ENCODE data around the gene KLHL20.
"Not testable (repeated sequence)": the region's sequence is repeated elsewhere in the genome, so short reads cannot be mapped to it uniquely, and the experiment has no call there.

KLHL20 gene

GRCh38 chr1:173753830-173754229 is 39.0 kb downstream of the KLHL20 start:
- no peak for DNase-seq

- no peak for DNase-seq
These were observed 42.9 kb downstream of the KLHL20 start for GRCh38 chr1:173757666-173758065.

- DNase-seq = no peak
These were observed 43.3 kb downstream of the KLHL20 start for GRCh38 chr1:173758110-173758509.

GRCh38 chr1:173758980-173759379 is 44.2 kb downstream of the KLHL20 start:
- DNase-seq = no peak

GRCh38 chr1:173764331-173764730 is 49.5 kb downstream of the KLHL20 start:
- DNase-seq = not testable (repeated sequence)

- DNase-seq = no peak
These were observed 53.4 kb downstream of the KLHL20 start for GRCh38 chr1:173768206-173768605.

GRCh38 chr1:173768827-173769226 is 54.0 kb downstream of the KLHL20 start:
- no peak for DNase-seq

- not testable (repeated sequence) for DNase-seq
These were observed 55.5 kb downstream of the KLHL20 start for GRCh38 chr1:173770330-173770729.

GRCh38 chr1:173771560-173771959 is 56.8 kb downstream of the KLHL20 start:
- no peak for DNase-seq

- no peak for DNase-seq
These were observed 60.9 kb downstream of the KLHL20 start for GRCh38 chr1:173775578-173776226.

GRCh38 chr1:173779936-173780335 is 65.2 kb downstream of the KLHL20 start:
- no peak for DNase-seq

- DNase-seq = no peak
These were observed 70.2 kb downstream of the KLHL20 start for GRCh38 chr1:173784997-173785396.

- DNase-seq = no peak
These were observed 75.1 kb downstream of the KLHL20 start for GRCh38 chr1:173789841-173790240.

- no peak for DNase-seq
These were observed 83.3 kb downstream of the KLHL20 start for GRCh38 chr1:173798078-173798477.

- DNase-seq = not testable (repeated sequence)
These were observed 85.2 kb downstream of the KLHL20 start for GRCh38 chr1:173799995-173800394.

GRCh38 chr1:173802961-173803360 is 88.2 kb downstream of the KLHL20 start:
- DNase-seq = no peak

- not testable (repeated sequence) for DNase-seq
These were observed 98.9 kb downstream of the KLHL20 start for GRCh38 chr1:173813654-173814053.

GRCh38 chr1:173818459-173818858 is 103.7 kb downstream of the KLHL20 start:
- DNase-seq = no peak

GRCh38 chr1:173821680-173822079 is 106.9 kb downstream of the KLHL20 start:
- no peak for DNase-seq

- DNase-seq = no peak
These were observed 109.1 kb downstream of the KLHL20 start for GRCh38 chr1:173823781-173824314.

- DNase-seq = peak; percentile 87
These were observed 109.7 kb downstream of the KLHL20 start, which contains the start of the genes CENPL and DARS2 for GRCh38 chr1:173824315-173825081. TSS of gene CENPL (minus strand) at chr1:173824883. CDS start at chr1:173811299, 13,584 bp downstream. TSS of gene DARS2 (plus strand) at chr1:173824673. CDS start at chr1:173825230, 557 bp downstream.

- DNase-seq = no peak
These were observed 112.8 kb downstream of the KLHL20 start for GRCh38 chr1:173827611-173828010.

GRCh38 chr1:173832748-173833147 is 118.0 kb downstream of the KLHL20 start:
- no peak for DNase-seq
